OCI-LY1 (cell line): ENCODE measurements around the gene RNF224.
A peak's percentile ranks its signal among the peaks of the same experiment; 100 is the strongest.
"Not testable (repeated sequence)": the region's sequence is repeated elsewhere in the genome, so short reads cannot be mapped to it uniquely, and the experiment has no call there.

Experiments
- H2AFZ ChIP-seq: fragments of 200-600 bp; sonication (generic), shearing (Covaris generic); 2 replicates; pipeline ENCODE4 v1.6.0; 2014; ENCODE audit warnings: antibody characterized with exemption, mild to moderate bottlenecking, low read length
- H3F3A ChIP-seq: fragments of 200-600 bp; sonication (generic), shearing (Covaris generic); 2 replicates; pipeline ENCODE4 v1.6.0; 2014; ENCODE audit warnings: mild to moderate bottlenecking, antibody characterized with exemption, low read length, moderate library complexity; ENCODE audit not compliant: insufficient read depth
- H3K27ac ChIP-seq: fragments of 200-600 bp; sonication (generic); 2 replicates; pipeline ENCODE4 v1.5.1; 2014; ENCODE audit warnings: low read length, mixed run types, mild to moderate bottlenecking, low read depth; ENCODE audit not compliant: poor library complexity, severe bottlenecking
- H3K27me3 ChIP-seq: fragments of 200-600 bp; sonication (generic); 2 replicates; pipeline ENCODE4 v1.6.0; 2014; ENCODE audit warnings: antibody characterized with exemption, mild to moderate bottlenecking, low read length, moderate library complexity; ENCODE audit not compliant: insufficient read depth
- H3K36me3 ChIP-seq: fragments of 200-600 bp; sonication (generic); 2 replicates; pipeline ENCODE4 v1.6.1; 2014; ENCODE audit warnings: mild to moderate bottlenecking, antibody characterized with exemption, low read length, moderate library complexity, mixed read lengths; ENCODE audit not compliant: insufficient read depth
- H3K4me1 ChIP-seq: fragments of 200-600 bp; sonication (generic); 2 replicates; pipeline ENCODE4 v1.5.1; 2014; ENCODE audit warnings: mild to moderate bottlenecking, low read length, moderate library complexity; ENCODE audit not compliant: insufficient read depth, severe bottlenecking
- H3K4me2 ChIP-seq: fragments of 200-600 bp; sonication (generic), shearing (Covaris generic); 2 replicates; pipeline ENCODE4 v1.6.1; 2014; ENCODE audit warnings: low read length
- H3K4me3 ChIP-seq: fragments of 200-600 bp; sonication (generic); 2 replicates; pipeline ENCODE4 v1.5.1; 2014; ENCODE audit warnings: low read length, low read depth, mild to moderate bottlenecking, mixed read lengths; ENCODE audit not compliant: poor library complexity, severe bottlenecking
- H3K79me2 ChIP-seq: fragments of 200-600 bp; shearing (Covaris generic); 2 replicates; pipeline ENCODE4 v1.6.1; 2016; ENCODE audit warnings: mixed run types, low read length, mixed read lengths; ENCODE audit not compliant: insufficient read depth
- H3K9ac ChIP-seq: fragments of 200-600 bp; sonication (generic), shearing (Covaris generic); 2 replicates; pipeline ENCODE4 v1.6.1; 2014; ENCODE audit warnings: mild to moderate bottlenecking, low read length, mixed read lengths
- H3K9me2 ChIP-seq: fragments of 200-600 bp; sonication (generic), shearing (Covaris generic); 2 replicates; pipeline ENCODE4 v1.6.1; 2014; ENCODE audit warnings: low read depth, mild to moderate bottlenecking, low read length, mixed read lengths
- H3K9me3 ChIP-seq: fragments of 200-600 bp; shearing (Covaris generic); 2 replicates; pipeline ENCODE4 v1.6.1; 2014; ENCODE audit warnings: low read length, mixed read lengths
- H4K20me1 ChIP-seq: fragments of 200-600 bp; sonication (generic), shearing (Covaris generic); 2 replicates; pipeline ENCODE4 v1.6.0; 2016; ENCODE audit warnings: mild to moderate bottlenecking, low read length; ENCODE audit not compliant: insufficient read depth
- CTCF ChIP-seq: fragments of 200-600 bp; sonication (generic), shearing (Covaris generic); IDR thresholded peaks from 2 replicates; pipeline ENCODE4 v1.5.1; 2017; ENCODE audit warnings: mild to moderate bottlenecking, antibody characterized with exemption, low read length, moderate library complexity, mixed read lengths
- EZH2 ChIP-seq: fragments of 200-600 bp; sonication (generic), shearing (Covaris generic); IDR thresholded peaks from 2 replicates; pipeline ENCODE4 v1.8.0; 2017; ENCODE audit warnings: borderline replicate concordance, mixed run types, mild to moderate bottlenecking, antibody characterized with exemption, low read length, moderate library complexity, mixed read lengths

The RNF224 gene

GRCh38 chr9:137236238-137236935, 9.1 kb downstream of the RNF224 start:
- Histone ChIP-seq H3K36me3 (no peaks in the 10 kb centered on the region), H4K20me1 (no peaks in the 10 kb centered on the region), H3K4me2 (peak overlapping the region; percentile 48), H3K79me2 (no peaks in the 10 kb centered on the region), H3K9me2 (no peaks in the 10 kb centered on the region), H3K9me3 (no peaks in the 10 kb centered on the region), H3K4me3 (no peak overlapping the region), H3K4me1 (peaks cover 19% of the 10 kb centered on the region), H2AFZ (no peak overlapping the region), H3K27ac (no peak overlapping the region), H3K9ac (no peak overlapping the region), H3K27me3 (0 out of 2 replicates have a peak, but pooled peaks cover 2% of the 10 kb centered on the region), H3F3A (no peaks in the 10 kb centered on the region)
- TF ChIP-seq EZH2 (no peak), CTCF (peak; percentile 99)

GRCh38 chr9:137236936-137237421, 9.7 kb downstream of the RNF224 start:
- H3K9me3 ChIP-seq, result no peaks in the 10 kb centered on the region
- no peak overlapping the region for H3K27ac ChIP-seq
- peaks cover 3% of the 10 kb centered on the region; the same call in 1 of the 2 replicates for H3K79me2 ChIP-seq
- no peak overlapping the region for H3K9ac ChIP-seq
- no peaks in the 10 kb centered on the region for H4K20me1 ChIP-seq
- H3K4me2 ChIP-seq, result peak overlapping the region; percentile 48
- H3K9me2 ChIP-seq, result no peaks in the 10 kb centered on the region
- no peak overlapping the region for H3K4me3 ChIP-seq
- H2AFZ ChIP-seq, result no peak overlapping the region
- H3K27me3 ChIP-seq, result 0 out of 2 replicates have a peak, but pooled peaks cover 2% of the 10 kb centered on the region
- peaks cover 21% of the 10 kb centered on the region for H3K4me1 ChIP-seq
- H3F3A ChIP-seq, result no peaks in the 10 kb centered on the region
- TF ChIP-seq CTCF (no peak), EZH2 (no peak)
- peaks cover 5% of the 10 kb centered on the region for H3K36me3 ChIP-seq

- Histone ChIP-seq H4K20me1 (no peaks in the 10 kb centered on the region), H3K9me2 (no peaks in the 10 kb centered on the region), H3K27me3 (0 out of 2 replicates have a peak, but pooled peaks cover 2% of the 10 kb centered on the region), H3K27ac (no peak overlapping the region), H3K4me3 (no peak overlapping the region), H3K4me1 (peaks cover 32% of the 10 kb centered on the region), H3F3A (no peaks in the 10 kb centered on the region), H3K4me2 (no peak overlapping the region), H3K79me2 (peaks cover 6% of the 10 kb centered on the region; the same call in 1 of the 2 replicates), H3K36me3 (peaks cover 15% of the 10 kb centered on the region), H3K9me3 (no peaks in the 10 kb centered on the region), H2AFZ (no peak overlapping the region), H3K9ac (no peak overlapping the region)
- no peak for TF ChIP-seq EZH2
- no peak for TF ChIP-seq CTCF
These were observed 10.7 kb downstream of the RNF224 start for GRCh38 chr9:137237759-137238726.

GRCh38 chr9:137239541-137240200, 12.4 kb downstream of the RNF224 start:
- peak overlapping the region; percentile 67 for H3K27ac ChIP-seq
- H4K20me1 ChIP-seq, H3K9me3 ChIP-seq, H3F3A ChIP-seq, H3K79me2 ChIP-seq, H3K9me2 ChIP-seq, H2AFZ ChIP-seq, H3K27me3 ChIP-seq: not testable (repeated sequence)
- H3K9ac ChIP-seq, result peak overlapping the region; percentile 86
- peak overlapping the region; percentile 73 for H3K4me3 ChIP-seq
- peaks cover 38% of the 10 kb centered on the region for H3K4me1 ChIP-seq
- H3K36me3 ChIP-seq, result peaks cover 28% of the 10 kb centered on the region
- peak overlapping the region; percentile 66 for H3K4me2 ChIP-seq
